ENCODE measurements around the gene HSF2BP. TPM values are rescaled to one million over a fixed set of nuclear protein-coding genes. Genes with fewer than 3 reads are reported as not detected.

The HSF2BP gene
- polyA plus RNA-seq (2011; rRNA removed) (1.0 and 1.1 TPM in 2 replicates), polyA minus RNA-seq (2011; rRNA and poly(A)+ RNA removed) (0.39 and 0.51 TPM in 2 replicates)

DNA sequence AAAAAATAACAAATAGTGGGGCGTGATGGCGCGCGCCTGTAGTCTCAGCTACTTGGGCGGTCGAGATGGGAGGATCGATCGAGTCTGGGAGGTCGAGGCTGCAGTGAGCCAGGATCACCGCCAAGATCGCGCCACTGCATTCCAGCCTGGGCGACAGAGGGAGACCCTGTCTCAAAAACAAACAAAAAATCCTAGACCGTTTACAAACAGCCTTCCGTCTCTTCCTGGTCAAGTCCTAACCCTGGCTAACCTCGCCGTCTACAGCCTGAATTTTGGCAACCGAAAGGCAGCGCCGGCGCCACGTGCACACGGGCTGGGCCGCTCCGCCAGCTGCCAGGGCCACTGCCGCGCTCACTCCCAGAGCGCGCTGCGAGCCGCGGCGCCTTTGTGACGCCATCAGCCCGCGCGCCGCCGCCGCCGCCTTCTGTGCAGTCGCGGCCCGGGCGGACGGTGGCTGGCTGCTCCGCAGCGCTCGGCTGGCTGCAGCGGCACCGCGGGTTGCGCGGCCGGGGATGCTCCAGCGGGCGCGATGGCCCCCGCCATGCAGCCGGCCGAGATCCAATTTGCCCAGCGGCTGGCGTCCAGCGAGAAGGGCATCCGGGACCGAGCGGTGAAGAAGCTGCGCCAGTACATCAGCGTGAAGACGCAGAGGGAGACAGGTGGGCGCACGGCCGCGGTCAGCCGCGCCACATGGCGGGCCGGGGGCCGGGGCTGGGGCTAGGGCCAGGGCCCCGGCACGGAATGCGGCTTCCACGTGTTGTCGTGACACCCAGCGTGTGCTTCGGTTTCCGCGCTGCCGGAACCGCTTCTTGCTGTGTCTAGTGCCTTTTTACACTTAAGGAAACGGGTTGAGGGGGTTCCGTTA is at the start of gene HSF2BP, which contains the start of gene RRP1B:
Gene HSF2BP, minus strand, starts transcription at position 353 of the 865 bp plus-strand sequence. CDS start 1,392 bp downstream, outside the sequence.
Gene RRP1B, plus strand, starts transcription at position 425 of the 865 bp plus-strand sequence. Its CDS starts 105 bp downstream, at position 530.
- Histone ChIP-seq H3K4me3 (ENCODE audit: low read depth, low read length) (peak within 1 kb of the TSS; percentile 80), H3K27ac (ENCODE audit: low read depth, low read length) (peak within 1 kb of the TSS; percentile 82), H3K27me3 (ENCODE audit: control insufficient read depth, insufficient read depth, low read length) (no peaks in the 10 kb centered on the region), H3K9me3 (ENCODE audit: control insufficient read depth, insufficient read depth, low read length) (peaks cover 9% of the 10 kb centered on the region; the same call in 1 of the 2 replicates)
- CTCF ChIA-PET, result no interaction called here
- POLR2A ChIA-PET, result interaction anchor here (1.6 kb wide), 1 partner anchor 69 kb away, joined by 5 read pairs; no protein-coding TSS in a partner anchor
- no peak for DNase-seq (ENCODE audit: low read depth, low spot score)
- 0 out of 2 replicates have a peak, but pooled peaks have one; percentile 4 for TF ChIP-seq CTCF (IDR thresholded peaks at IDR 0.05; ENCODE audit: low read depth, low read length)

- DNase-seq (ENCODE audit: low read depth, low spot score), result no peak
- Histone ChIP-seq H3K27me3 (ENCODE audit: control insufficient read depth, insufficient read depth, low read length) (no peaks in the 10 kb centered on the region), H3K9me3 (ENCODE audit: control insufficient read depth, insufficient read depth, low read length) (peaks cover 3% of the 10 kb centered on the region; the same call in 1 of the 2 replicates), H3K4me3 (ENCODE audit: low read depth, low read length) (no peak overlapping the region), H3K27ac (ENCODE audit: low read depth, low read length) (no peak overlapping the region)
- TF ChIP-seq CTCF (IDR thresholded peaks at IDR 0.05; ENCODE audit: low read depth, low read length), result no peak
- CTCF ChIA-PET, result no interaction called here
- POLR2A ChIA-PET, result no interaction called here
These were observed 49.6 kb upstream of the HSF2BP start for GRCh38 chr21:43708745-43709381.

- H3K9me3 ChIP-seq (ENCODE audit: control insufficient read depth, insufficient read depth, low read length), result peaks cover 3% of the 10 kb centered on the region; the same call in 1 of the 2 replicates
- POLR2A ChIA-PET, result interaction anchor here (1.0 kb wide), 1 partner anchor 21 kb away, joined by 3 read pairs; no protein-coding TSS in a partner anchor
- H3K27me3 ChIP-seq (ENCODE audit: control insufficient read depth, insufficient read depth, low read length), result no peaks in the 10 kb centered on the region
- TF ChIP-seq CTCF (IDR thresholded peaks at IDR 0.05; ENCODE audit: low read depth, low read length), result no peak
- H3K27ac ChIP-seq (ENCODE audit: low read depth, low read length), result no peak overlapping the region
- DNase-seq (ENCODE audit: low read depth, low spot score), result no peak
- no peak overlapping the region for H3K4me3 ChIP-seq (ENCODE audit: low read depth, low read length)
- CTCF ChIA-PET, result no interaction called here
These were observed 48.2 kb upstream of the HSF2BP start for GRCh38 chr21:43707462-43707861.

- H3K4me3 ChIP-seq (ENCODE audit: low read depth, low read length), result no peak overlapping the region
- H3K9me3 ChIP-seq (ENCODE audit: control insufficient read depth, insufficient read depth, low read length), result peaks cover 8% of the 10 kb centered on the region; the same call in 1 of the 2 replicates
- no peak for TF ChIP-seq CTCF (IDR thresholded peaks at IDR 0.05; ENCODE audit: low read depth, low read length)
- ChIA-PET CTCF (no interaction called here), POLR2A (no interaction called here)
- no peaks in the 10 kb centered on the region for H3K27me3 ChIP-seq (ENCODE audit: control insufficient read depth, insufficient read depth, low read length)
- DNase-seq (ENCODE audit: low read depth, low spot score), result no peak
- H3K27ac ChIP-seq (ENCODE audit: low read depth, low read length), result no peak overlapping the region
These were observed 44.0 kb upstream of the HSF2BP start for GRCh38 chr21:43703035-43703880.
